Ovary (tissue), 9 donors: ENCODE measurements around the gene FOSL1. TPM values are rescaled to one million over a fixed set of nuclear protein-coding genes. Genes with fewer than 3 reads are reported as not detected.
A peak's percentile ranks its signal among the peaks of the same experiment; 100 is the strongest.

Experiments
- DNase-seq, 5 donors: peaks; one replicate each; pipeline ENCODE4 v3.0.0-alpha.2; 2019 to 2020
- H3K27ac ChIP-seq, 2 donors: fragments of 200-600 bp; one replicate each; pipeline versions ENCODE4 v1.5.1 to v1.8.0; 2019 to 2022
- H3K27me3 ChIP-seq: fragments of 200-600 bp; one replicate; pipeline ENCODE4 v1.8.0; 2022
- H3K36me3 ChIP-seq: fragments of 200-600 bp; sonication (generic); one replicate; pipeline ENCODE4 v1.5.1; 2019
- H3K4me1 ChIP-seq: one replicate; pipeline ENCODE4 v1.8.1; 2013; ENCODE audit warnings: mild to moderate bottlenecking, moderate library complexity; ENCODE audit not compliant: insufficient read depth
- H3K4me3 ChIP-seq: fragments of 200-600 bp; sonication (generic); one replicate; pipeline ENCODE4 v1.5.1; 2017
- H3K9me3 ChIP-seq, 2 donors: fragments of 200-600 bp in 1 of 2; sonication (generic) in 1 of 2; one replicate each; pipeline versions ENCODE4 v1.5.1 to v1.8.1; 2013 to 2019; ENCODE audit warnings: mild to moderate bottlenecking in 1 of 2, moderate library complexity in 1 of 2
- CTCF ChIP-seq, 3 donors: fragments of 450-650 bp in 2 of 3; fragments of 200-600 bp in 1 of 3; IDR thresholded peaks; one replicate each; pipeline versions ENCODE4 v1.5.1 to v1.8.0; 2016 to 2022; ENCODE audit warnings: antibody characterized with exemption in 3 of 3, mild to moderate bottlenecking in 1 of 3
- EP300 ChIP-seq: sonication (generic); formaldehyde crosslinking; IDR thresholded peaks from one replicate; pipeline ENCODE4 v1.6.1; 2017; ENCODE audit warnings: antibody characterized with exemption
- POLR2A ChIP-seq: fragments of 450-650 bp; IDR thresholded peaks from one replicate; pipeline ENCODE4 v1.6.1; 2017; ENCODE audit warnings: antibody characterized with exemption, mild to moderate bottlenecking, moderate library complexity
- WGBS, 3 donors: extraction: QIAGEN DNeasy Blood & Tissue Kit in 1 of 3; methylation state at CpG; one replicate each; pipeline versions ENCODE4 v1.1.5 to v1.1.7; 2013 to 2017; 5-methylcytosine and 5-hydroxymethylcytosine counted together
- intact Hi-C, 4 donors: fragments of 100-400 bp; cut with DNase I; formaldehyde crosslinking; loops; one replicate each; pipeline versions ENCODE4 v1.11.0 to v1.15.1; 2022 to 2023
- polyA plus RNA-seq, 2 donors: library from polyadenylated mRNA; stranded (reverse); fragments of 200-250 nt in 1 of 2; fragments of 350-450 nt in 1 of 2; fragmentation: Illumina TruSeq in 1 of 2; extraction: RNeasy Lipid Tissue Mini Kit (QIAGEN cat#74804) in 1 of 2; gene quantifications; one replicate each; pipeline ENCODE4 v1.2.3, GENCODE V29; 2013 to 2014
- total RNA-seq, 7 donors: library from RNA; depleted of rRNA in 2 of 7; stranded (reverse); fragments of >200 nt in 2 of 7; fragmentation: NEBNext Ultra II Directional in 3 of 7; extraction: Animal tissue kit (Norgen Biotek cat#: 25700) in 3 of 7; gene quantifications; one replicate each; pipeline versions ENCODE4 v1.1.0 to v1.2.4, GENCODE V29; 2016 to 2023
- donor health status: DM: no; HTN: no; CAD: no; lungs with moderate emphysema.
- donor health status: DM: no; HTN: no; CAD: no.
- donor health status: Bipolar disorder and iron deficiency.
- donor health status: DM: yes; HTN: yes; CAD: no.
- donor health status: DM: no; HTN: no; CAD: no.
- donor health status: DM: yes; HTN: yes; CAD: no.

The FOSL1 gene
- total and polyA plus RNA-seq, 9 donors: 0.61 to 9.4 (median 1.0) TPM

DNA sequence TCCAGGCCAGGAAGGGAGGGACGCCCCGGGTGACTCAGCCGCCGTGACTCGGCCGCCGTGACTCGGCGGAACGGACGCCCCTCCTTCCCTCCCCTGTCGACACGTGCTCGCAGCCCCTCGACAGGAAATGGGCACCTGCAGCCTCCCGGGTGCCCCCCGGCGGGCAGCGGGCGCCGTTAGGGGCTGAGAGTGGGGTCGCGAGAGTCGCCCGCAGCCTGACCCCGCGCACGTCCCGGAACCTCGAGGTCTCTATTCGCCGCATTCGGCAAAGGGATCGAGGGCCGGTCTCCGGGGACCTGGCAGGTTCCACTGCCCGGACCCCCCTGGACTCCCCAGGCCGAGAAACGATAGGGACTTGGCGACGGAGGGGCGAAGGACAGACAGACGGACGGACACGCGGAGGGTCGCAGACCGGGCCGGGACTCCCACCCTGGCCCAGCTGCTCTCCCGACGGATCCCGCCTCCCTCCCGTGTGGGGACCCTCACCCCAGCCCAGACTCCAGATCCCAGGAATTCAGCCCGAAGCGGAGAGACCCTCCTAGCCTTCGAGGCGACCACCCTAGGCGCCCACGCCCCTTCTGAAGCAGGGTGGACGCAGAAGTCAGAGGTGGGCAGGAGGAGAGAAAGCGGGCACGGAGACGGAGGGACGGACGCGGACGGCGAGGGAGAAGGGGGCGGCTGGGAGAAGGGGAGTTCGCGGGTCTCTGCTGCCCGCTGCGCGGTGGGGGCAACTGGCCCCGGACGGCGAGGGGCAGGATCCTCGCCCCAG lies 648 bp downstream of the FOSL1 start:
- peaks cover 4% of the 10 kb centered on the region for H3K27me3 ChIP-seq
- H3K27ac ChIP-seq: no peak overlapping the region
- no peaks in the 10 kb centered on the region for H3K9me3 ChIP-seq
- peak overlapping the region; percentile 31 for H3K4me3 ChIP-seq
- TF ChIP-seq EP300 (no peak), CTCF (IDR thresholded peaks at IDR 0.05) (no peak), POLR2A (no peak)
- intact Hi-C loops: no loop called here
- 1 to 3% (median 1%) methylated on average over 64 to 77 of the region's 78 CpGs for WGBS, 3 donors
- peak in 3 of 5 donors; percentile 26 to 64 (median 60) for DNase-seq
- peaks cover 2% of the 10 kb centered on the region for H3K4me1 ChIP-seq
- no peaks in the 10 kb centered on the region for H3K36me3 ChIP-seq

- Histone ChIP-seq H3K27me3 (peaks cover 4% of the 10 kb centered on the region), H3K9me3 (no peaks in the 10 kb centered on the region), H3K36me3 (no peaks in the 10 kb centered on the region), H3K4me3 (peak overlapping the region; percentile 31), H3K27ac (no peak overlapping the region), H3K4me1 (peaks cover 2% of the 10 kb centered on the region)
- no peak for DNase-seq
- 21 to 26% (median 25%) methylated on average over 26 to 28 of the region's 28 CpGs for WGBS, 3 donors
- intact Hi-C loops: no loop called here
- no peak for TF ChIP-seq CTCF (IDR thresholded peaks at IDR 0.05)
- TF ChIP-seq POLR2A: no peak
- TF ChIP-seq EP300: no peak
Observed at GRCh38 chr11:65898656-65899355, 1.4 kb downstream of the FOSL1 start.

DNA sequence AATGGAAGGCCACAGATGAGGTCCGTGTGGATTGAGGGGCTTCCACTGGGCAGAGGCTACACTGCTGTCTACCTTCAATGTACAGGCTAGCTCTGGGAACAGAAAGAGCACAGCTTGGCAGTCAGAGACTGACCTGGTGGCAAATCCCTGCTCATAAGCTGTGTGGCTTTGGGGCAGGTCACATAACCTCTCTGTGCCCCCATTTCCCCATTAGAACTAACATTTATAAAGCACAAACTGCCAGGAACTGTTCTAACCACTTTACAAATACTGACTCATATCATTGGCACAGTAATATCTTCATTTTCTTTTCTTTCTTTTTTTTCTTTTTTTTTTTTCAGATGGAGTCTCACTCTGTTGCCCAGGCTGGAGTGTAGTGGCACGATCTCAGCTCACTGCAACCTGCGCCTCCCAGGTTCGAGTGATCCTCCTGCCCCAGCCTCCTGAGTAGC lies 3.1 kb downstream of the FOSL1 start:
- Histone ChIP-seq H3K27ac (no peak overlapping the region), H3K4me1 (peaks cover 12% of the 10 kb centered on the region), H3K27me3 (peaks cover 4% of the 10 kb centered on the region), H3K4me3 (no peak overlapping the region), H3K36me3 (no peaks in the 10 kb centered on the region), H3K9me3 (no peaks in the 10 kb centered on the region)
- no peak for DNase-seq
- intact Hi-C loops: no loop called here
- no peak for TF ChIP-seq CTCF (IDR thresholded peaks at IDR 0.05)
- no peak for TF ChIP-seq POLR2A
- TF ChIP-seq EP300: no peak
- 84 to 88% (median 88%) methylated on average over 4 of the region's 4 CpGs for WGBS, 3 donors

GRCh38 chr11:65896034-65896999 lies 3.9 kb downstream of the FOSL1 start:
- H3K36me3 ChIP-seq: no peaks in the 10 kb centered on the region
- TF ChIP-seq EP300 (no peak), POLR2A (no peak)
- WGBS, 3 donors: 82 to 89% (median 87%) methylated on average over 14 of the region's 14 CpGs
- no peak for DNase-seq
- H3K27me3 ChIP-seq: peaks cover 4% of the 10 kb centered on the region
- intact Hi-C loops: no loop called here
- H3K9me3 ChIP-seq: no peaks in the 10 kb centered on the region
- no peak overlapping the region for H3K4me3 ChIP-seq
- peaks cover 14% of the 10 kb centered on the region for H3K4me1 ChIP-seq
- no peak overlapping the region for H3K27ac ChIP-seq
